Measurements from ENCODE around the gene SH3RF3. TPM values are rescaled to one million over a fixed set of nuclear protein-coding genes. Genes with fewer than 3 reads are reported as not detected.

SH3RF3 gene
- total and polyA plus RNA-seq, 4 donors, result 2.9 to 9.7 (median 8.6) TPM

GRCh38 chr2:109275120-109276012 is 146.4 kb downstream of the SH3RF3 start:
- Histone ChIP-seq H3K27ac (ENCODE audit: low read depth in 1 of 2, low read length in 1 of 2) (peak overlapping the region in 1 of 2 donors; percentile 7), H3K4me1 (ENCODE audit: control insufficient read depth in 5 of 5, insufficient read depth in 5 of 5, low read length in 5 of 5) (peaks cover 0 to 27% (median 6%) of the 10 kb centered on the region in 5 donors), H3K9me3 (ENCODE audit: control insufficient read depth in 4 of 4, insufficient read depth in 3 of 4, low read length in 3 of 4) (no peaks in the 10 kb centered on the region), H3K27me3 (ENCODE audit: control insufficient read depth in 3 of 3, insufficient read depth in 3 of 3, low read length in 2 of 3) (no peaks in the 10 kb centered on the region), H3K4me3 (no peak overlapping the region), H3K36me3 (ENCODE audit: control insufficient read depth in 4 of 4, insufficient read depth in 4 of 4, low read length in 4 of 4) (no peaks in the 10 kb centered on the region), H3K9ac (ENCODE audit: insufficient read depth in 1 of 2, low read length in 2 of 2) (no peak overlapping the region)
- WGBS, 2 donors, result 70 to 76% methylated on average over 26 of the region's 26 CpGs
- no peak for ATAC-seq (ENCODE audit: insufficient read depth, low FRiP score)
- no peak for TF ChIP-seq CTCF (IDR thresholded peaks at IDR 0.05; ENCODE audit: control extremely low read depth, extremely low read depth)
- peak in 1 of 3 donors; percentile 37 for DNase-seq

- 79 to 96% methylated on average over 12 of the region's 12 CpGs for WGBS, 2 donors
- no peak overlapping the region for H3K27ac ChIP-seq (ENCODE audit: low read depth in 1 of 2, low read length in 1 of 2)
These were observed 148.4 kb downstream of the SH3RF3 start for GRCh38 chr2:109277406-109277805.

GRCh38 chr2:109279243-109279860 is 150.3 kb downstream of the SH3RF3 start:
- no peak overlapping the region for H3K27ac ChIP-seq (ENCODE audit: low read depth in 1 of 2, low read length in 1 of 2)
- H3K9ac ChIP-seq (ENCODE audit: insufficient read depth in 1 of 2, low read length in 2 of 2), result no peak overlapping the region
- H3K4me1 ChIP-seq (ENCODE audit: control insufficient read depth in 5 of 5, insufficient read depth in 5 of 5, low read length in 5 of 5), result peaks cover under 1 to 20% (median 3%) of the 10 kb centered on the region in 5 donors
- H3K27me3 ChIP-seq (ENCODE audit: control insufficient read depth in 3 of 3, insufficient read depth in 3 of 3, low read length in 2 of 3), result no peaks in the 10 kb centered on the region
- no peak for TF ChIP-seq CTCF (IDR thresholded peaks at IDR 0.05; ENCODE audit: control extremely low read depth, extremely low read depth)
- ATAC-seq (ENCODE audit: insufficient read depth, low FRiP score) (no peak), DNase-seq (peak; percentile 66 to 71 (median 70))
- 64 to 79% methylated on average over 15 of the region's 15 CpGs for WGBS, 2 donors
- no peaks in the 10 kb centered on the region for H3K9me3 ChIP-seq (ENCODE audit: control insufficient read depth in 4 of 4, insufficient read depth in 3 of 4, low read length in 3 of 4)
- no peaks in the 10 kb centered on the region for H3K36me3 ChIP-seq (ENCODE audit: control insufficient read depth in 4 of 4, insufficient read depth in 4 of 4, low read length in 4 of 4)
- no peak overlapping the region for H3K4me3 ChIP-seq

More at GRCh38 chr2:109277406-109277805, 148.4 kb downstream of the SH3RF3 start:
- Histone ChIP-seq H3K27me3 (ENCODE audit: control insufficient read depth in 3 of 3, insufficient read depth in 3 of 3, low read length in 2 of 3) (no peaks in the 10 kb centered on the region), H3K9ac (ENCODE audit: insufficient read depth in 1 of 2, low read length in 2 of 2) (no peak overlapping the region), H3K4me3 (no peak overlapping the region), H3K36me3 (ENCODE audit: control insufficient read depth in 4 of 4, insufficient read depth in 4 of 4, low read length in 4 of 4) (no peaks in the 10 kb centered on the region), H3K4me1 (ENCODE audit: control insufficient read depth in 5 of 5, insufficient read depth in 5 of 5, low read length in 5 of 5) (peaks cover 0 to 21% (median 0%) of the 10 kb centered on the region in 5 donors), H3K9me3 (ENCODE audit: control insufficient read depth in 4 of 4, insufficient read depth in 3 of 4, low read length in 3 of 4) (no peaks in the 10 kb centered on the region)
- no peak for TF ChIP-seq CTCF (IDR thresholded peaks at IDR 0.05; ENCODE audit: control extremely low read depth, extremely low read depth)
- ATAC-seq (ENCODE audit: insufficient read depth, low FRiP score) (no peak), DNase-seq (no peak)

Measured in lung (tissue), 12 donors.